Transverse colon (tissue), 4 donors: Measurements from ENCODE around the gene AK2. TPM values are rescaled to one million over a fixed set of nuclear protein-coding genes. Genes with fewer than 3 reads are reported as not detected.

Experiments
- DNase-seq: peaks from one replicate; pipeline ENCODE4 v3.0.0-alpha.2; 2019
- H3K27ac ChIP-seq, 4 donors: fragments of 200-600 bp; sonication (generic); 2 replicates each; pipeline ENCODE4 v1.5.1; 2016 to 2018; ENCODE audit warnings: inconsistent platforms in 4 of 4
- H3K27me3 ChIP-seq: fragments of 200-600 bp; sonication (generic); 2 replicates; pipeline ENCODE4 v1.5.1; 2017; ENCODE audit warnings: inconsistent platforms
- H3K36me3 ChIP-seq, 4 donors: fragments of 200-600 bp; sonication (generic); 2 replicates each; pipeline ENCODE4 v1.5.1; 2017 to 2019; ENCODE audit warnings: inconsistent platforms in 4 of 4
- H3K4me1 ChIP-seq, 4 donors: fragments of 200-600 bp; sonication (generic); 2 replicates each; pipeline ENCODE4 v1.5.1; 2017 to 2020; ENCODE audit warnings: inconsistent platforms in 4 of 4
- H3K4me3 ChIP-seq, 4 donors: fragments of 200-600 bp; sonication (generic); 1 replicate in 1 of 4; 2 replicates in 3 of 4; pipeline versions ENCODE4 v1.5.1 to v1.6.1; 2017 to 2019; ENCODE audit warnings: inconsistent platforms in 4 of 4
- H3K9me3 ChIP-seq, 2 donors: fragments of 200-600 bp; sonication (generic); 2 replicates each; pipeline ENCODE4 v1.5.1; 2017 to 2019; ENCODE audit warnings: inconsistent platforms in 2 of 2
- CTCF ChIP-seq, 5 experiments: fragments of 200-600 bp in 3 of 5; fragments of 450-650 bp in 2 of 5; sonication (generic) in 3 of 5; IDR thresholded peaks; 1 replicate in 2 of 5; 2 replicates in 3 of 5; pipeline ENCODE4 v1.5.1; 2016 to 2017; ENCODE audit warnings: antibody characterized with exemption in 5 of 5, inconsistent platforms in 3 of 5, mild to moderate bottlenecking in 2 of 5, moderate library complexity in 1 of 5
- EP300 ChIP-seq: sonication (generic); formaldehyde crosslinking; IDR thresholded peaks from one replicate; pipeline ENCODE4 v1.6.1; 2017; ENCODE audit warnings: antibody characterized with exemption, low read depth
- POLR2A ChIP-seq: fragments of 450-650 bp; IDR thresholded peaks from one replicate; pipeline ENCODE4 v1.6.1; 2016; ENCODE audit warnings: antibody characterized with exemption, mild to moderate bottlenecking, moderate library complexity
- POLR2AphosphoS5 ChIP-seq, 3 donors: sonication (generic); formaldehyde crosslinking; IDR thresholded peaks; one replicate each; pipeline ENCODE4 v1.6.1; 2016; ENCODE audit warnings: antibody characterized with exemption in 3 of 3
- WGBS, 2 donors: methylation state at CpG; one replicate each; pipeline ENCODE4 v1.1.5; 2018; ENCODE audit warnings: low coverage in 1 of 2; 5-methylcytosine and 5-hydroxymethylcytosine counted together
- in situ Hi-C, 4 donors: fragments of 200-750 bp; cut with MboI; loops; one replicate each; pipeline versions ENCODE4 v1.15.0 to v1.15.1; 2017; ENCODE audit warnings: low sequenced_read_pairs in 3 of 4, low pct_ligation_motif_present in 1 of 4, low pct_unique_long_range_greater_than_20kb in 1 of 4
- intact Hi-C: fragments of 100-400 bp; cut with DNase I; formaldehyde crosslinking; loops from one replicate; pipeline ENCODE4 v1.15.1; 2023; ENCODE audit warnings: low total_unique reads
- total RNA-seq, 4 donors: library from RNA; depleted of rRNA; stranded (reverse); fragments of >200 nt; gene quantifications; one replicate each; pipeline ENCODE4 v1.1.0, GENCODE V29; 2016

Gene AK2
- total RNA-seq, 4 donors from 2014 or later, result 209 to 296 (median 211) TPM

GRCh38 chr1:32991386-32991785 lies 45.3 kb downstream of the AK2 start:
- Histone ChIP-seq H3K4me1 (peaks cover 11 to 28% (median 24%) of the 10 kb centered on the region in 4 donors), H3K36me3 (no peaks in the 10 kb centered on the region), H3K9me3 (no peaks in the 10 kb centered on the region), H3K27me3 (no peaks in the 10 kb centered on the region), H3K4me3 (no peak overlapping the region), H3K27ac (peak overlapping the region; percentile 72 to 80 (median 74))
- intact Hi-C loops, result no loop called here
- 84 to 100% methylated on average over 2 to 5 of the region's 5 CpGs for WGBS, 2 donors
- TF ChIP-seq EP300 (no peak), POLR2A (no peak)
- DNase-seq, result no peak
- in situ Hi-C loops, result no loop called here

DNA sequence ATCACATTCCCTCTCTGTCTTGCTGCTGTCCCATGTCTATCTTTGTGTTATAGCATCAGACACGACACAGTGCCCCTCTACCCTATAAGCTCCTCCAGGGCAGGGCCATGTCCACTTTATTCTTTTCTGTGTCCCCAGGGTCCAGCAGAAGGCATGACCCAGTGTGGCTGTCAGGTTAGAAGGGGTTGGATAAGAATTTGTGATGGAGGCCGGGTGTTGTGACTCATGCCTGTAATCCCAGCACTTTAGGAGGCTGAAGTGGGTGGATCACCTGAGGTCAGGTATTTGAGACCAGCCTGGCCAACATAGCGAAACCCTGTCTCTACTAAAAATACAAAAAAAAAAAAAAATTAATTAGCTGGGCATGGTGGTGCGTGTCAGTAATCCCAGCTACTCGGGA lies 45.8 kb downstream of the AK2 start:
- no peak for TF ChIP-seq EP300
- TF ChIP-seq POLR2A, result no peak
- TF ChIP-seq POLR2AphosphoS5 (IDR thresholded peaks at IDR 0.05), result no peak
- no peak for TF ChIP-seq CTCF (IDR thresholded peaks at IDR 0.05)
- in situ Hi-C loops (no loop called here), intact Hi-C loops (no loop called here)
- 88 to 90% methylated on average over 3 to 5 of the region's 5 CpGs for WGBS, 2 donors
- Histone ChIP-seq H3K36me3 (no peaks in the 10 kb centered on the region), H3K4me1 (peaks cover 11 to 28% (median 24%) of the 10 kb centered on the region in 4 donors), H3K27ac (peak overlapping the region in 1 of 4 donors; percentile 75), H3K9me3 (no peaks in the 10 kb centered on the region), H3K27me3 (no peaks in the 10 kb centered on the region), H3K4me3 (no peak overlapping the region)
- no peak for DNase-seq

GRCh38 chr1:32989160-32990050 lies 47.3 kb downstream of the AK2 start:
- intact Hi-C loops, result no loop called here
- peak overlapping the region; percentile 38 to 74 (median 56) for H3K27ac ChIP-seq
- WGBS, 2 donors, result 66 to 77% methylated on average over 5 to 6 of the region's 6 CpGs

DNA sequence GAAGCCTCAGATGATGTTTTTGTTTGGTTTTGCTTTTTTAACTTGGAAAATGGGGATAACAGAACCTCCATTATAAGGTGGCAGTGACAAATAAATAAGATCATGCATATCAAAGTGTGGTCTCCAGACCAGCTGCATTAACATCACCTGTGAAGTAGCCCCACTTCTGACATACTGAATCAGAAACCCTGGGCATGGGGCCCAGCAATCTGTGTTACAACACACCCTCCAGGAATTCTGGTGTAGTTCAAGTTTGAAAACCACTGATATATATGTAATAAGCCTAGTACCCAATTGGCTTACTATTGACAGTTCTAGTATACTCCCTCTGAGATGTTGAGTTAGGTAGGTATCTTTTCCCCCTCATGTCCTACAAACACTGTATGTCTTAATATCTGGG lies 48.0 kb downstream of the AK2 start:
- no peaks in the 10 kb centered on the region for H3K27me3 ChIP-seq
- no peak overlapping the region for H3K4me3 ChIP-seq
- intact Hi-C loops, result no loop called here
- DNase-seq, result no peak
- no peaks in the 10 kb centered on the region for H3K9me3 ChIP-seq
- no peaks in the 10 kb centered on the region for H3K36me3 ChIP-seq
- TF ChIP-seq POLR2A (no peak), EP300 (no peak), POLR2AphosphoS5 (IDR thresholded peaks at IDR 0.05) (no peak), CTCF (IDR thresholded peaks at IDR 0.05) (no peak)
- H3K4me1 ChIP-seq, result peaks cover 11 to 28% (median 24%) of the 10 kb centered on the region in 4 donors
- H3K27ac ChIP-seq, result peak overlapping the region; percentile 38 to 74 (median 56)
- in situ Hi-C loops, result no loop called here

More at GRCh38 chr1:32989160-32990050, 47.3 kb downstream of the AK2 start:
- TF ChIP-seq POLR2AphosphoS5 (IDR thresholded peaks at IDR 0.05) (peak in 2 of 3 donors; percentile 27 to 31), EP300 (no peak)
- peak; percentile 56 for DNase-seq
- H3K36me3 ChIP-seq, result no peaks in the 10 kb centered on the region
- H3K4me3 ChIP-seq, result no peak overlapping the region
- in situ Hi-C loops, result no loop called here
- no peaks in the 10 kb centered on the region for H3K9me3 ChIP-seq
- H3K27me3 ChIP-seq, result no peaks in the 10 kb centered on the region
- peaks cover 11 to 28% (median 24%) of the 10 kb centered on the region in 4 donors for H3K4me1 ChIP-seq

DNA sequence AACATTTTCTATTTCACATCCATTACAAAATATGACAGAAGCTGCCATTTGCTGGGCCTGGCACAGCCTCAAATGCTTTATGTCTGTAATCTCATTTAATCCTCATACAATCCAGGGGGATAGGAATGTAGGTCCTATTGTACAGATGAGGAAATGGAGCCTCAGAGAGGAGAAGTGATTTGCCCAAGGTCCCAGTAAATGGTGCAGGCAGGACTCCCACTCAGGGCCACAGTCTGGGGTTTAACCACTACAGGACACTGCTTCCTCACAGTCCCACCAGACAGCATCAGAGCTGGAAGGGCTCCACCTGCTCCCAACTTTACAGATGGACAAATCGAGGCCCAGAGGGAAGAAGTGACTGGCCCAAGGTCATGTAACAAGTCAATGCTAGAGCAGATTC lies 51.5 kb downstream of the AK2 start:
- no peaks in the 10 kb centered on the region for H3K36me3 ChIP-seq
- H3K4me3 ChIP-seq, result no peak overlapping the region
- no peak for TF ChIP-seq CTCF (IDR thresholded peaks at IDR 0.05)
- TF ChIP-seq POLR2AphosphoS5 (IDR thresholded peaks at IDR 0.05), result no peak
- TF ChIP-seq EP300, result no peak
- no peak for TF ChIP-seq POLR2A
- H3K27ac ChIP-seq, result no peak overlapping the region
- in situ Hi-C loops (no loop called here), intact Hi-C loops (no loop called here)
- peaks cover 12 to 31% (median 20%) of the 10 kb centered on the region in 4 donors for H3K4me1 ChIP-seq
- no peaks in the 10 kb centered on the region for H3K9me3 ChIP-seq
- no peaks in the 10 kb centered on the region for H3K27me3 ChIP-seq
- 50% methylated on average over 1 of the region's 1 CpG; no CpG with 5 or more reads in 1 of the 2 donors for WGBS, 2 donors
- DNase-seq, result no peak
